ENCODE data around the gene IGFBP1.

Gene IGFBP1

DNA sequence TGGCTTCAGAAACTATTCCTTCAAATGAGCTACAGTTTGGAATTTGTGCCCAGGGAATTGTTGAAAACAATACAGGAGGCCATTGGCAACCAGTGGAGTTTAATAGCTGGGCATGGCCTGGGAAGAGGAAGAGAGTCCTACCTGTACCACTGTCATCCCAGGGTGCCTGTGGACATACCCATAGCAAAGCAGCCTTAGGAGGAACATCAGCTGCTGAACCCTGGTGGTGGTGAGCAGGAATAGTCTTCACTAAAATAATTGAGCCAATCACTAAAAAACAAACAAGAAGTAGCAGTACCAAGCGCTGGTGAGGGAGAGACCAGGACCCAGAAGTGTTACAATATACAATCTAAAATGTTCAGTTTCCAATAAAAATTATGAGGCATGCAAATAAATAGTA is 14.5 kb downstream of the IGFBP1 start:
- no peak for DNase-seq (ENCODE audit: low read depth)

- no peak for DNase-seq (ENCODE audit: low read depth)
Observed at GRCh38 chr7:45909561-45909960, 21.3 kb downstream of the IGFBP1 start.

GRCh38 chr7:45910855-45911254 is 22.6 kb downstream of the IGFBP1 start:
- no peak for DNase-seq (ENCODE audit: low read depth)

DNA sequence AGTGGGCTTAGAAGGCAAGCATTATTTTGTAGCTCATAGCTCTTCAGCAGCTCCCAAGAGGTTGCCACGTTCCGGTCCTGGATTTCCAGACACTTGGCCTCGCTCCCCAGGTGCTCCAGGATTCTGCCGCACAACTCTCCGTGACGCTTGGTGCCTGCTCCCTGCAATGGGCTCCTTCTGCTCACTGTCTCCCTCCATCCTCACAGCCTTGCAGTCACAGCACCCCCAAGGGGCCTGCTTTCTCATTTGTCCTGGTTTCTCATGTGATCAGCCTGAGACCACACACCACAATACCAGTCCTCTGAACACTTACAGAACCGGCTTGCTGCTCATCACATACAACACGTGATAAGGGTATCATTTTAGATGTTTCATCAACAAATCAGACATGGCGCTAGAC is 23.0 kb downstream of the IGFBP1 start:
- no peak for DNase-seq (ENCODE audit: low read depth)

DNA sequence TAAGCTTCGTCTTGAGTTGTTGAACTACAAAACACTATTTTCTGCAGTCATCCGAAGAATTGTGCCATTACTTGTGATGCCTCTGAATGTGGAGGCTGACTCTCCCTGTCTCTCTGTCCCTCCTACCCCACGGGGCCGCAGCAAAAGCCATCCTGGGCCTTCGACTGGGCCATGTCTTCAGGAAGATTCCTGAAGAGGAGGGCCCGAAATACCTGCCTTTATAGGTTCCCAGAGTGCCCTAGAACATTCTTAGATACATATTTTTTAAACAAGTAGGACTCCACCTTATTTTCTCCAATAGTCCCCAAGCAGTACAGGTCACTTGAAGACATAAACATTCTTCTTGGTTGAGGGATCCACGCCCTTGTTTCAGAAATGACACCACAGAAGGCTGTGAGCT is 24.7 kb downstream of the IGFBP1 start:
- no peak for DNase-seq (ENCODE audit: low read depth)

- DNase-seq (ENCODE audit: low read depth): no peak
Observed at GRCh38 chr7:45914911-45915310, 26.6 kb downstream of the IGFBP1 start.

GRCh38 chr7:45915606-45916005 is 27.3 kb downstream of the IGFBP1 start:
- no peak for DNase-seq (ENCODE audit: low read depth)

DNA sequence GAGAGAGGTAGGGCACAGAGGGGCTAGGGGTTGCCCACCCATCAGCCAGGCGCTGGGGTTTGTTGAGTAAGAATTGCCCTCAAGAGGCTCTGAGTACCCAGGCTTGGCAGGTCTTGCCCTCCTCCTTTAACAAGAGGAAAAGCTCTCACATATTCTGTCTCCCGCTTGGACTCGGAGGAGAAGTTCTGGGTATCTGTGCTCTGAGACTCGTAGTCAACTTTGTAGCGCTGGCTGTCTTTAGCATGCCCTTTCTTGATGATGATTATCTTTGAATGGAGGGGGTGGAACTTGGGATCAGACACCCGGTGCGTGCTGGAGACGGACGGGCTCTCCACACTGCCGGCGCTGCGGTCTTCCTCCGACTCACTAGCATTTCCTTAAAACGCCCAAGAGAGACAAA is 28.8 kb downstream of the IGFBP1 start:
- no peak for DNase-seq (ENCODE audit: low read depth)

- peak; percentile 44 for DNase-seq (ENCODE audit: low read depth)
Observed at GRCh38 chr7:45917658-45918057, 29.4 kb downstream of the IGFBP1 start.

DNA sequence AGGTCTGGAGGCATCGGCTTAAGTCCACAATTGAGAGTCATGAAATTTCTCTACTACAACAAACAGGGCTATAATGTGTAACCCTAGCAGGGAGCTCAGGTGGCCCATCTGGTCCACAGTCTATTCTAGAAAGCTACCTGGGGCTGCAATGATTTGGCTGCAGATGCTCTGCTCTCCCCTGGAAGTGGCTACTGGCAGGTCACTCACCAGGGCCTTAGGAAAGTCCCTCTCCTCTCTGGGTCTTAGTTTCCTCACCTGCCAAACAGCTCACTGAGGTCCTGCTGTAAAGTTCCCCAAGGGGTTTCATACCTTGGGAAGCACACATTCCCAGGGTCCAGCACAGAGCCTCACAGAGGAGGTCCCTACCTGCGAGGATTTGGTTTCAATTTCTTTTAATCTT is 30.3 kb downstream of the IGFBP1 start:
- DNase-seq (ENCODE audit: low read depth): no peak

- no peak for DNase-seq (ENCODE audit: low read depth)
Observed at GRCh38 chr7:45919231-45919784, 31.0 kb downstream of the IGFBP1 start.

DNA sequence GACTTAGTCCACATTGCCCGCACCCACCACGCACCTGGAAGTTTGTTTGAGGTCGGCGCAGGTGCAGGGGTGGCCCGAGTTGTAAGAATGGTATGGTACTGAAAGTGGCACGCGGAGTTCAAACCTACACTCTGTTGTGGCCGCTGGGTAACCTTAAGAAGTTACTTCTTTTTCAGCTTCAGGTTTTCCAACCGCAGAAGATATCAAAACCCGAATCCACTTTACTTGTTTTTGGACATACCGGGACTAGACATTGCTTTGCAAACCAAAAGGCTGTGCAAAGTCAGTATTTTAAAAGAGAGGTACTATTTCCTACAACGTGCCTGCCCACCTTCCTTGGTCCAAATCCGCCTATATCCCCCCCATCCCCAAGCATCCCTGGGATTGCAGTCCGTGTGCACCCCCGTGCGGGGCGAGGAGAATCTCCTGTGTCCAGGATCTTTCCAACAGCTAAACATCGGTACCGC is 31.7 kb downstream of the IGFBP1 start:
- no peak for DNase-seq (ENCODE audit: low read depth)

DNA sequence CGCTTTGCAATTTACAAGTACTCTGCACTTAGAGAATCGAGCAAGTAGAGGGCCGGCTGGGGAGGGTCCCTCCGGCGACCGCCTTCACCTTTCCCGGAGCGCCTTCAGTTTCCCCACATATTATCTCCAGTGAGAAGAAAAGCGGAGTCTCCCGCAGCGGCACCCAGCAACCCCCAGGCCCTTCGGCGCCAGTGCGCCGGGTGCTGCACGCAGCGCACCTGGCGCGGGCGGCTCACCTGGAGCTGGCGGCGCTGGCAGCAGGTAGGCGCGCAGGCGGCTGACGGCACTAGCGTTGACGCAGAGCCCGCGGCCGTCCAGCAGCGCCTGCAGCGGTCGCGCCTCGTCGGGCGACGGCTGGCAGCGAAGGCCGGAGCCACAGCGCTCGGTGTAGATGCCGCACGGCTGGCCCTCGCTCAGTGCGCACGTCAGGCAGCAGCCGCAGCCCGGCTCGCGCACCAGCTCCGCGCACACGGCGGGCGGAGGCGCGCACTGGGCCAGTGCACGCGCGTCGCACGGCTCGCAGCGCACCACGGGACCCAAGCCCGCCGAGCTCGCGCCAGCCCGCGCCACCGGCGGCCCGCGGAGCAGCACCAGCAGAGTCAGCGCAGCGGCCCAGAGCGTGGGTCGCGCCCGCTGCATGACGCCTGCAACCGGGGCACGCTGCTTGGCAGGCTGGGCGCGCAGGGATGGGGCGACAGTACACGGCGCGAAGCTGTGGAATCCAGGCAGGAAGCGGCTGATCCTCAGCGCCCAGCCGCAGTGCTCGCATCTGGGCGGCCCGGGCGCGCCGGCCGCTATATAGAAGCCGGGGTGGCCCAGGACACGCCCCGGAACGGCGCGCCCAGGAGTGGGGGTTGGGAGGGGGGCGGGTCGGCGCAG is 32.5 kb downstream of the IGFBP1 start, which contains the start of gene IGFBP3:
TSS of gene IGFBP3 (minus strand) at position 771 of the 879 bp plus-strand sequence. CDS start at position 639, 132 bp downstream.
- DNase-seq (ENCODE audit: low read depth): peak; percentile 30

DNA sequence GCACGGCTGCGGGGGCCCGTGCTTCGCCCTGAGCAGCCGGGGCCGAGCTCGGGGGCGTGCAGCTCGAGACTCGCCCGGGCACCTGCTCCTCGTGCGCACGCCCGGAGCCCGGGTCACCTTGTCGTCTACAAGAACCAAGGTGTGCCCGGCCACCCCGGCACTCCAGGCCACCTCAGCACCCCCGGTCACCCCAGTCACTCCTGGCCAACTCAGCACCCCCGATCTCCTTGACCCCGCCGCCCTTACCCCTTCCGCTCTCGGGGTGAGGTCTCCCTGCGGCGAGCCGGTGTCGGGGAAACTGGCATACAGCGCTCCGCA is 33.1 kb downstream of the IGFBP1 start:
- no peak for DNase-seq (ENCODE audit: low read depth)

GRCh38 chr7:45921699-45922519 is 33.6 kb downstream of the IGFBP1 start:
- peak; percentile 54 for DNase-seq (ENCODE audit: low read depth)

DNA sequence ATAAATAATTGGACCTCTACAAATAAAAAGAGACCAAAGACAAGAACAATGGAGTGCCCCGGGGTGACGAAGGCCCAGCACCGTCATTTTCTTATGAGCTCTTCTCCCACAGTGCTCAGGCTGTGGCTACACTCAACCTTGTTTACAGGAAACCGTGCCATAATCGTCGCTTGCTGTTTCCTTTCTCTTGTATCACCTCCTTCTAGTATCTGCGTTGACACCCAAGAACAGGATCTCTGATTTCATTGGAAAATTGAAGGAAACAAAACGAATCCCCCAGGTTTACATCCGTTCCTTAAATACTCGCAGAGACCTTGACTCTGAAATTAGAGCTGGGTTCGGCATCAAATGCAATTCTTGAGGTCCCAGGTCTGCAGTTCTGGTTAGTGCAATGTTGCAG is 34.5 kb downstream of the IGFBP1 start:
- no peak for DNase-seq (ENCODE audit: low read depth)

DNA sequence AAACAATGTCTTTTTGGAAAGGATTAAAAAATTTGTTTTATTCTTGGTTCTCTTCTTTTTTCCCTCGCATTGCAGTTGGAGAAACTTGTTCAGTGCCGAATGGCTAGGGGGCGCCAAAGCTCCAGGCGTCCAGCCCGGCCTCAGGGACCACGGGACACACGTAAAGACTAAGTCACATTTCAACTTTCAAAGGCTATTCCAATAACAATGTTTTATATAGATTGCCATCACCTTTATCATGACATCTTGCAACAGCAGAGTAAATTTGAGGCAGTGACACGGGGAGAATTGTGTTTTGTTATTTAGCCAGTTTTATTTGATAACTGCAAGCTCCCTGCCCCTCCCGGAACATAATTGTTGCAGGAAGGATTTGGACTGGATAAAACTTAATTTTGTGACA is 35.0 kb downstream of the IGFBP1 start:
- peak; percentile 64 for DNase-seq (ENCODE audit: low read depth)

- DNase-seq (ENCODE audit: low read depth): no peak
Observed at GRCh38 chr7:45923818-45924217, 35.5 kb downstream of the IGFBP1 start.

DNA sequence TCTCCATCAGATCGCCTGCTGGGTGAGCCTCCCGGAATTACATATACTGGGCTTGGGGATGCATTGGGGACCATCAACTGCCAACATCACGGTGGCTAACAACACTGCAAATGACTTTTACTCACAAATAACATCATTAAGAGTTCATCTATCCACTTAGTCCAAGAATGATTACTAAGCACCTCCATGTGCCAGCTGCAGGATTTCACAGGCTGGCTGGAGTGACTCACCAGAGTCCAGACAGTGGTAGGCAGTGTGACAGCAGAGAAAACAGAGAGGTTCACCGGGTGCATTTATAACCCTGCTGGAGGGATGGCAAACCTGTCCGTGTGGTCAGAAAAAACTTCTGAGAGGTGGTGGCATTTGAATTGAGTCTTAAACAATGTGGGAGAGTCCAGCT is 36.0 kb downstream of the IGFBP1 start:
- DNase-seq (ENCODE audit: low read depth): peak; percentile 61

- DNase-seq (ENCODE audit: low read depth): no peak
Observed at GRCh38 chr7:45927721-45928120, 39.4 kb downstream of the IGFBP1 start.

GRCh38 chr7:45930967-45931366 is 42.7 kb downstream of the IGFBP1 start:
- no peak for DNase-seq (ENCODE audit: low read depth)

- peak; percentile 13 for DNase-seq (ENCODE audit: low read depth)
Observed at GRCh38 chr7:45937301-45937700, 49.0 kb downstream of the IGFBP1 start.

DNA sequence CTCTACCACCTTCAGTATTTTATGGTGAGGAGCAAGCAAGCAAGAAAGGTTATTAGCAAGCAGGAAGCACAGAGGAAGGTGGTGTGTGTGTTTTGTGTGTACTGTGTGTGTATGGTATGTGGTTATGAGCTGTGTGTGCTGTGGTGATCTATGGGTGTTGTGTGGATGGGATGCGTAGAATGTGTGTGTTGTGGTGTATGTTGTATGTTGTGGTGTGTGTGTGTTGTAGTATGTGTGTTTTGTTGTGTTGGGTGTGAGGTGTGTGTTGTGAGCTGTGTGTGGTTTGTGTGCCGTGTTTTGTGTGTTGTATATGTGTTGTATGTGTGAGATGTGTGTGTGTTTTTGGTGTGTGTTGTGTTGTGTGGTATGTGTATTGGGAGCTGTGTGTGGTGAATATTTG is 49.6 kb downstream of the IGFBP1 start:
- DNase-seq (ENCODE audit: low read depth): no peak

Measured in fibroblast of gingiva (primary cell).